ENCODE measurements around the gene PPP4R3A.

PPP4R3A gene

DNA sequence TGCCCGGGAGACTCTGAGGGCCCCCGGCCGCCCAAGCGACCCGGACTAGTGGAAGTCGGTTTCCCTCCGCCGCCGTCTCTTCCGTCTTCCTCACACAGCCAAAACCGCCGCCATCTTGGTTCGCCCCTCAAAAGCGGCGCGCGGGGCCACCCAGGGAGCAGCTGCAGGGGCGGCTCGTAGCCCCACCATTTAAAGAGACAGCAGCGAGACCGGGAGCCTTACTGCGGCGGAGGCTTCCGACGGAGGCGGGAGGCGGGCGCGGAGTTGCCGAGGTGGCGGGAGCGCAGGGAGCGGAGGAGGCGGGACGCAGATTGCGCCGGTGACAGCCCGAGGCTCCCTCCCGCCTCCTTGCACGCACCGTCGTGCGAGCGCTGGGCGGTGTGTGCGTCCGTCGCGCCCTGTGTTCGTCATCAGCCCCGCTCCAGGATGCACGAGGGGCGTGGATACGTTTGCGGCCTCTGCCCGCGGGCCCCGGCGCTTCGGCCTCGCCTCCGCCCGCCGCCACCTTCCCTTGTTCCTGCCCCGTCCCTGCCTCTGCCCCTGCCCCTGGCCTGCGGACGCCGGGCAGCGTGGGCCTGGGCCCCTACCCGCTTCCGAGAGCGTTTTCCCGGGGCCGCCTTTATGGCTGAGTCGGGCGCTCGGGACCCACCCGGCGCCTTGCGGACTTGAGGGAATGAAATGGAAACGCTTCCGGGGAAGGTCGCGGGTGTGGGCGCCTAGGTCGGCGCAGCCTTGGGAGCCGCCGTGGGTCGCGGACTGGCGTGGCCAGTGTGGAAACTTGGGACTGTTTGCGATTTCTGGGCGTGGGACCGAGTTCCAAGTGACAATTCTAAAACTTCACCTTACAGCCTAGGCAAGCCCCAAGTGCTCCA is at the start of gene PPP4R3A (continued):
- TF ChIP-seq, protein P1, sequence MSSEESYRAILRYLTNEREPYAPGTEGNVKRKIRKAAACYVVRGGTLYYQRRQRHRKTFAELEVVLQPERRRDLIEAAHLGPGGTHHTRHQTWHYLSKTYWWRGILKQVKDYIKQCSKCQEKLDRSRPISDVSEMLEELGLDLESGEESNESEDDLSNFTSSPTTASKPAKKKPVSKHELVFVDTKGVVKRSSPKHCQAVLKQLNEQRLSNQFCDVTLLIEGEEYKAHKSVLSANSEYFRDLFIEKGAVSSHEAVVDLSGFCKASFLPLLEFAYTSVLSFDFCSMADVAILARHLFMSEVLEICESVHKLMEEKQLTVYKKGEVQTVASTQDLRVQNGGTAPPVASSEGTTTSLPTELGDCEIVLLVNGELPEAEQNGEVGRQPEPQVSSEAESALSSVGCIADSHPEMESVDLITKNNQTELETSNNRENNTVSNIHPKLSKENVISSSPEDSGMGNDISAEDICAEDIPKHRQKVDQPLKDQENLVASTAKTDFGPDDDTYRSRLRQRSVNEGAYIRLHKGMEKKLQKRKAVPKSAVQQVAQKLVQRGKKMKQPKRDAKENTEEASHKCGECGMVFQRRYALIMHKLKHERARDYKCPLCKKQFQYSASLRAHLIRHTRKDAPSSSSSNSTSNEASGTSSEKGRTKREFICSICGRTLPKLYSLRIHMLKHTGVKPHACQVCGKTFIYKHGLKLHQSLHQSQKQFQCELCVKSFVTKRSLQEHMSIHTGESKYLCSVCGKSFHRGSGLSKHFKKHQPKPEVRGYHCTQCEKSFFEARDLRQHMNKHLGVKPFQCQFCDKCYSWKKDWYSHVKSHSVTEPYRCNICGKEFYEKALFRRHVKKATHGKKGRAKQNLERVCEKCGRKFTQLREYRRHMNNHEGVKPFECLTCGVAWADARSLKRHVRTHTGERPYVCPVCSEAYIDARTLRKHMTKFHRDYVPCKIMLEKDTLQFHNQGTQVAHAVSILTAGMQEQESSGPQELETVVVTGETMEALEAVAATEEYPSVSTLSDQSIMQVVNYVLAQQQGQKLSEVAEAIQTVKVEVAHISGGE (tag by site-specific recombination; conservative IDR thresholded peaks at IDR 0.05; ENCODE audit: low read depth), result peak; percentile 72
- TF ChIP-seq, protein P2, sequence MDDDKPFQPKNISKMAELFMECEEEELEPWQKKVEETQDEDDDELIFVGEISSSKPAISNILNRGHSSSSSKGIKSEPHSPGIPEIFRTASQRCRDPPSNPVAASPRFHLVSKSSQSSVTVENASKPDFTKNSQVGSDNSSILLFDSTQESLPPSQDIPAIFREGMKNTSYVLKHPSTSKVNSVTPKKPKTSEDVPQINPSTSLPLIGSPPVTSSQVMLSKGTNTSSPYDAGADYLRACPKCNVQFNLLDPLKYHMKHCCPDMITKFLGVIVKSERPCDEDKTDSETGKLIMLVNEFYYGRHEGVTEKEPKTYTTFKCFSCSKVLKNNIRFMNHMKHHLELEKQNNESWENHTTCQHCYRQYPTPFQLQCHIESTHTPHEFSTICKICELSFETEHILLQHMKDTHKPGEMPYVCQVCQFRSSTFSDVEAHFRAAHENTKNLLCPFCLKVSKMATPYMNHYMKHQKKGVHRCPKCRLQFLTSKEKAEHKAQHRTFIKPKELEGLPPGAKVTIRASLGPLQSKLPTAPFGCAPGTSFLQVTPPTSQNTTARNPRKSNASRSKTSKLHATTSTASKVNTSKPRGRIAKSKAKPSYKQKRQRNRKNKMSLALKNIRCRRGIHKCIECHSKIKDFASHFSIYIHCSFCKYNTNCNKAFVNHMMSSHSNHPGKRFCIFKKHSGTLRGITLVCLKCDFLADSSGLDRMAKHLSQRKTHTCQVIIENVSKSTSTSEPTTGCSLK (tag by site-specific recombination; IDR thresholded peaks at IDR 0.05), result no peak
- TF ChIP-seq IKZF3 (tag by site-specific recombination; IDR thresholded peaks at IDR 0.05) (peak; percentile 69), ZBTB17 (tag by site-specific recombination; IDR thresholded peaks at IDR 0.05) (peak; percentile 95), ZNF561 (tag by site-specific recombination; IDR thresholded peaks at IDR 0.05; ENCODE audit: borderline replicate concordance) (peak; percentile 98), ZNF157 (tag by site-specific recombination; IDR thresholded peaks at IDR 0.05) (no peak), ZBTB8A (tag by site-specific recombination; IDR thresholded peaks at IDR 0.05) (peak; percentile 98), ZNF510 (tag by site-specific recombination; IDR thresholded peaks at IDR 0.05; ENCODE audit: insufficient replicate concordance) (no peak), ZNF48 (tag by site-specific recombination; IDR thresholded peaks at IDR 0.05) (no peak), ZNF10 (tag by site-specific recombination; IDR thresholded peaks at IDR 0.05) (0 out of 2 replicates have a peak, but pooled peaks have one; percentile 38), ZFP41 (tag by site-specific recombination; IDR thresholded peaks at IDR 0.05; ENCODE audit: borderline replicate concordance) (no peak), ZNF560 (tag by site-specific recombination; IDR thresholded peaks at IDR 0.05; ENCODE audit: borderline replicate concordance) (no peak), ZNF433 (tag by site-specific recombination; IDR thresholded peaks at IDR 0.05; ENCODE audit: low read depth) (no peak)
- TF ChIP-seq, protein P3, sequence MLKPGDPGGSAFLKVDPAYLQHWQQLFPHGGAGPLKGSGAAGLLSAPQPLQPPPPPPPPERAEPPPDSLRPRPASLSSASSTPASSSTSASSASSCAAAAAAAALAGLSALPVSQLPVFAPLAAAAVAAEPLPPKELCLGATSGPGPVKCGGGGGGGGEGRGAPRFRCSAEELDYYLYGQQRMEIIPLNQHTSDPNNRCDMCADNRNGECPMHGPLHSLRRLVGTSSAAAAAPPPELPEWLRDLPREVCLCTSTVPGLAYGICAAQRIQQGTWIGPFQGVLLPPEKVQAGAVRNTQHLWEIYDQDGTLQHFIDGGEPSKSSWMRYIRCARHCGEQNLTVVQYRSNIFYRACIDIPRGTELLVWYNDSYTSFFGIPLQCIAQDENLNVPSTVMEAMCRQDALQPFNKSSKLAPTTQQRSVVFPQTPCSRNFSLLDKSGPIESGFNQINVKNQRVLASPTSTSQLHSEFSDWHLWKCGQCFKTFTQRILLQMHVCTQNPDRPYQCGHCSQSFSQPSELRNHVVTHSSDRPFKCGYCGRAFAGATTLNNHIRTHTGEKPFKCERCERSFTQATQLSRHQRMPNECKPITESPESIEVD (tag by site-specific recombination; IDR thresholded peaks at IDR 0.05), result no peak
- TF ChIP-seq, protein P4, sequence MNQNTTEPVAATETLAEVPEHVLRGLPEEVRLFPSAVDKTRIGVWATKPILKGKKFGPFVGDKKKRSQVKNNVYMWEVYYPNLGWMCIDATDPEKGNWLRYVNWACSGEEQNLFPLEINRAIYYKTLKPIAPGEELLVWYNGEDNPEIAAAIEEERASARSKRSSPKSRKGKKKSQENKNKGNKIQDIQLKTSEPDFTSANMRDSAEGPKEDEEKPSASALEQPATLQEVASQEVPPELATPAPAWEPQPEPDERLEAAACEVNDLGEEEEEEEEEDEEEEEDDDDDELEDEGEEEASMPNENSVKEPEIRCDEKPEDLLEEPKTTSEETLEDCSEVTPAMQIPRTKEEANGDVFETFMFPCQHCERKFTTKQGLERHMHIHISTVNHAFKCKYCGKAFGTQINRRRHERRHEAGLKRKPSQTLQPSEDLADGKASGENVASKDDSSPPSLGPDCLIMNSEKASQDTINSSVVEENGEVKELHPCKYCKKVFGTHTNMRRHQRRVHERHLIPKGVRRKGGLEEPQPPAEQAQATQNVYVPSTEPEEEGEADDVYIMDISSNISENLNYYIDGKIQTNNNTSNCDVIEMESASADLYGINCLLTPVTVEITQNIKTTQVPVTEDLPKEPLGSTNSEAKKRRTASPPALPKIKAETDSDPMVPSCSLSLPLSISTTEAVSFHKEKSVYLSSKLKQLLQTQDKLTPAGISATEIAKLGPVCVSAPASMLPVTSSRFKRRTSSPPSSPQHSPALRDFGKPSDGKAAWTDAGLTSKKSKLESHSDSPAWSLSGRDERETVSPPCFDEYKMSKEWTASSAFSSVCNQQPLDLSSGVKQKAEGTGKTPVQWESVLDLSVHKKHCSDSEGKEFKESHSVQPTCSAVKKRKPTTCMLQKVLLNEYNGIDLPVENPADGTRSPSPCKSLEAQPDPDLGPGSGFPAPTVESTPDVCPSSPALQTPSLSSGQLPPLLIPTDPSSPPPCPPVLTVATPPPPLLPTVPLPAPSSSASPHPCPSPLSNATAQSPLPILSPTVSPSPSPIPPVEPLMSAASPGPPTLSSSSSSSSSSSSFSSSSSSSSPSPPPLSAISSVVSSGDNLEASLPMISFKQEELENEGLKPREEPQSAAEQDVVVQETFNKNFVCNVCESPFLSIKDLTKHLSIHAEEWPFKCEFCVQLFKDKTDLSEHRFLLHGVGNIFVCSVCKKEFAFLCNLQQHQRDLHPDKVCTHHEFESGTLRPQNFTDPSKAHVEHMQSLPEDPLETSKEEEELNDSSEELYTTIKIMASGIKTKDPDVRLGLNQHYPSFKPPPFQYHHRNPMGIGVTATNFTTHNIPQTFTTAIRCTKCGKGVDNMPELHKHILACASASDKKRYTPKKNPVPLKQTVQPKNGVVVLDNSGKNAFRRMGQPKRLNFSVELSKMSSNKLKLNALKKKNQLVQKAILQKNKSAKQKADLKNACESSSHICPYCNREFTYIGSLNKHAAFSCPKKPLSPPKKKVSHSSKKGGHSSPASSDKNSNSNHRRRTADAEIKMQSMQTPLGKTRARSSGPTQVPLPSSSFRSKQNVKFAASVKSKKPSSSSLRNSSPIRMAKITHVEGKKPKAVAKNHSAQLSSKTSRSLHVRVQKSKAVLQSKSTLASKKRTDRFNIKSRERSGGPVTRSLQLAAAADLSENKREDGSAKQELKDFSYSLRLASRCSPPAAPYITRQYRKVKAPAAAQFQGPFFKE (tag by site-specific recombination; IDR thresholded peaks at IDR 0.05; ENCODE audit: borderline replicate concordance), result no peak
- TF ChIP-seq, protein P5, sequence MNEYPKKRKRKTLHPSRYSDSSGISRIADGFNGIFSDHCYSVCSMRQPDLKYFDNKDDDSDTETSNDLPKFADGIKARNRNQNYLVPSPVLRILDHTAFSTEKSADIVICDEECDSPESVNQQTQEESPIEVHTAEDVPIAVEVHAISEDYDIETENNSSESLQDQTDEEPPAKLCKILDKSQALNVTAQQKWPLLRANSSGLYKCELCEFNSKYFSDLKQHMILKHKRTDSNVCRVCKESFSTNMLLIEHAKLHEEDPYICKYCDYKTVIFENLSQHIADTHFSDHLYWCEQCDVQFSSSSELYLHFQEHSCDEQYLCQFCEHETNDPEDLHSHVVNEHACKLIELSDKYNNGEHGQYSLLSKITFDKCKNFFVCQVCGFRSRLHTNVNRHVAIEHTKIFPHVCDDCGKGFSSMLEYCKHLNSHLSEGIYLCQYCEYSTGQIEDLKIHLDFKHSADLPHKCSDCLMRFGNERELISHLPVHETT (tag by site-specific recombination; IDR thresholded peaks at IDR 0.05), result no peak; the same call in 1 of the 2 replicates
- TF ChIP-seq, protein P6, sequence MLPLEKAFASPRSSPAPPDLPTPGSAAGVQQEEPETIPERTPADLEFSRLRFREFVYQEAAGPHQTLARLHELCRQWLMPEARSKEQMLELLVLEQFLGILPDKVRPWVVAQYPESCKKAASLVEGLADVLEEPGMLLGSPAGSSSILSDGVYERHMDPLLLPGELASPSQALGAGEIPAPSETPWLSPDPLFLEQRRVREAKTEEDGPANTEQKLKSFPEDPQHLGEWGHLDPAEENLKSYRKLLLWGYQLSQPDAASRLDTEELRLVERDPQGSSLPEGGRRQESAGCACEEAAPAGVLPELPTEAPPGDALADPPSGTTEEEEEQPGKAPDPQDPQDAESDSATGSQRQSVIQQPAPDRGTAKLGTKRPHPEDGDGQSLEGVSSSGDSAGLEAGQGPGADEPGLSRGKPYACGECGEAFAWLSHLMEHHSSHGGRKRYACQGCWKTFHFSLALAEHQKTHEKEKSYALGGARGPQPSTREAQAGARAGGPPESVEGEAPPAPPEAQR (tag by site-specific recombination; IDR thresholded peaks at IDR 0.05), result no peak
- TF ChIP-seq, protein P7, sequence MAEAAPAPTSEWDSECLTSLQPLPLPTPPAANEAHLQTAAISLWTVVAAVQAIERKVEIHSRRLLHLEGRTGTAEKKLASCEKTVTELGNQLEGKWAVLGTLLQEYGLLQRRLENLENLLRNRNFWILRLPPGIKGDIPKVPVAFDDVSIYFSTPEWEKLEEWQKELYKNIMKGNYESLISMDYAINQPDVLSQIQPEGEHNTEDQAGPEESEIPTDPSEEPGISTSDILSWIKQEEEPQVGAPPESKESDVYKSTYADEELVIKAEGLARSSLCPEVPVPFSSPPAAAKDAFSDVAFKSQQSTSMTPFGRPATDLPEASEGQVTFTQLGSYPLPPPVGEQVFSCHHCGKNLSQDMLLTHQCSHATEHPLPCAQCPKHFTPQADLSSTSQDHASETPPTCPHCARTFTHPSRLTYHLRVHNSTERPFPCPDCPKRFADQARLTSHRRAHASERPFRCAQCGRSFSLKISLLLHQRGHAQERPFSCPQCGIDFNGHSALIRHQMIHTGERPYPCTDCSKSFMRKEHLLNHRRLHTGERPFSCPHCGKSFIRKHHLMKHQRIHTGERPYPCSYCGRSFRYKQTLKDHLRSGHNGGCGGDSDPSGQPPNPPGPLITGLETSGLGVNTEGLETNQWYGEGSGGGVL (tag by site-specific recombination; IDR thresholded peaks at IDR 0.05), result peak; percentile 98
